HG03097 (cell line): ENCODE data around the gene TRAPPC11.

Experiments used
- ATAC-seq: cut with Tn5 transposase; IDR thresholded peaks from one replicate; pipeline ENCODE4 v1.9.1; 2021; ENCODE audit not compliant: unreplicated experiment, low FRiP score

Gene TRAPPC11

GRCh38 chr4:183755596-183755995, 96.5 kb downstream of the TRAPPC11 start:
- no peak for ATAC-seq

- no peak for ATAC-seq
Measured at GRCh38 chr4:183757060-183757459, 98.0 kb downstream of the TRAPPC11 start.

GRCh38 chr4:183758061-183758757, 99.1 kb downstream of the TRAPPC11 start:
- ATAC-seq: no peak

- ATAC-seq: no peak
Measured at GRCh38 chr4:183758758-183759447, 99.8 kb downstream of the TRAPPC11 start.

- no peak for ATAC-seq
Measured at GRCh38 chr4:183760326-183760725, 101.2 kb downstream of the TRAPPC11 start.
